GM12878 (cell line): ENCODE measurements around the gene MTTP. TPM values are rescaled to one million over a fixed set of nuclear protein-coding genes. Genes with fewer than 3 reads are reported as not detected.

Experiments
- ATAC-seq: fragments of 200-7000 bp; cut with Tn5 transposase; 3 replicates; pipeline ENCODE4 v1.9.1; 2020; ENCODE audit warnings: mild to moderate bottlenecking, moderate library complexity
- BruUV-seq: library from RNA; stranded (reverse); fragments of 400-500 nt; replicated peaks from 2 replicates; lab custom pipeline; 2021; lab: Mats Ljungman, UMichigan
- CTCF ChIA-PET: fragments of 300-600 bp; sonication (Branson Sonifier 250); formaldehyde crosslinking; extraction: SDS; loops from one replicate; lab custom pipeline; 2021; ENCODE audit warnings: inconsistent platforms; lab: Yijun Ruan, JAX
- POLR2A ChIA-PET: fragments of 350-600 bp; formaldehyde crosslinking; extraction: SDS; loops from one replicate; lab custom pipeline; 2021; ENCODE audit warnings: inconsistent platforms; lab: Charles Lee
- RAD21 ChIA-PET: fragments of 300-600 bp; sonication (Branson Sonifier 250); formaldehyde crosslinking; loops from one replicate; lab custom pipeline; 2023; ENCODE audit warnings: antibody characterized with exemption; ENCODE audit not compliant: unreplicated experiment; lab: Charles Lee
- SMC1A ChIA-PET: fragments of 300-600 bp; sonication (Branson Sonifier 250); formaldehyde crosslinking; loops from one replicate; lab custom pipeline; 2023; ENCODE audit not compliant: unreplicated experiment, uncharacterized antibody; lab: Charles Lee
- DNase-seq: peaks from one replicate; pipeline ENCODE4 v3.0.0-alpha.2; 2011; ENCODE audit warnings: low read depth, low spot score
- FAIRE-seq: peaks from 3 replicates; lab custom pipeline; 2011; peaks lifted over from hg19 to GRCh38; lab: Jason Lieb, UNC
- H2AFZ ChIP-seq: 2 replicates; pipeline ENCODE4 v1.6.0; 2011; ENCODE audit warnings: low read depth, low read length, control low read depth; ENCODE audit not compliant: control insufficient read depth
- H3K27ac ChIP-seq: 2 replicates; pipeline ENCODE4 v1.5.1; 2011; ENCODE audit warnings: control low read depth; ENCODE audit not compliant: control insufficient read depth, insufficient read depth
- H3K27me3 ChIP-seq, 2 experiments: replicated peaks in 1 of 2; 2 replicates each; pipeline versions ENCODE4 v1.6.0 to v1.6.1; 2011; ENCODE audit warnings: low read length in 1 of 2; ENCODE audit not compliant: control insufficient read depth in 2 of 2, insufficient read depth in 2 of 2
- H3K36me3 ChIP-seq, 2 experiments: 2 replicates each; pipeline ENCODE4 v1.5.1; 2011; ENCODE audit warnings: low read length in 1 of 2; ENCODE audit not compliant: control insufficient read depth in 2 of 2, insufficient read depth in 2 of 2
- H3K4me1 ChIP-seq: 2 replicates; pipeline ENCODE4 v1.6.1; 2011; ENCODE audit warnings: mild to moderate bottlenecking, low read length, moderate library complexity, mixed read lengths; ENCODE audit not compliant: control insufficient read depth, insufficient read depth
- H3K4me2 ChIP-seq: 2 replicates; pipeline ENCODE4 v1.6.0; 2011; ENCODE audit warnings: control low read depth; ENCODE audit not compliant: control insufficient read depth, insufficient read depth
- H3K4me3 ChIP-seq: fragments of 200-600 bp; sonication (generic); 2 replicates; pipeline ENCODE4 v1.5.1; 2016
- H3K79me2 ChIP-seq: 2 replicates; pipeline ENCODE4 v1.6.0; 2011; ENCODE audit warnings: low read length; ENCODE audit not compliant: control insufficient read depth, insufficient read depth
- H3K9ac ChIP-seq: 2 replicates; pipeline ENCODE4 v1.8.0; 2011; ENCODE audit warnings: low read length, control low read depth, mixed read lengths; ENCODE audit not compliant: control insufficient read depth, insufficient read depth
- H3K9me3 ChIP-seq: replicated peaks from 3 replicates; pipeline ENCODE4 v1.5.1; 2011; ENCODE audit warnings: mild to moderate bottlenecking, low read length; ENCODE audit not compliant: control insufficient read depth, insufficient read depth
- H4K20me1 ChIP-seq: 2 replicates; pipeline ENCODE4 v1.6.0; 2011; ENCODE audit not compliant: control insufficient read depth, insufficient read depth
- EZH2 ChIP-seq: IDR thresholded peaks from 2 replicates; pipeline ENCODE4 v1.6.1; 2012; ENCODE audit warnings: low read depth, mild to moderate bottlenecking, control low read depth, inconsistent platforms, low read length, borderline replicate concordance; ENCODE audit not compliant: control insufficient read depth
- NFYB ChIP-seq: IDR thresholded peaks from 2 replicates; pipeline ENCODE4 v1.6.1; 2011; ENCODE audit warnings: low read depth, mild to moderate bottlenecking, low read length, improper control_type of control experiment, moderate library complexity; ENCODE audit not compliant: insufficient read depth
- POU2F2 ChIP-seq: IDR thresholded peaks from 3 replicates; pipeline ENCODE4 v1.6.1; 2011; ENCODE audit warnings: low read depth, mild to moderate bottlenecking, low read length, borderline replicate concordance
- STAT3 ChIP-seq: IDR thresholded peaks from 2 replicates; pipeline ENCODE4 v1.6.1; 2011; ENCODE audit warnings: low read depth, low read length, improper control_type of control experiment
- TAF1 ChIP-seq: IDR thresholded peaks from 2 replicates; pipeline ENCODE4 v1.6.1; 2011; ENCODE audit warnings: mild to moderate bottlenecking, low read depth, low read length, borderline replicate concordance
- ZBTB11 ChIP-seq: fragments of 450-650 bp; formaldehyde crosslinking; IDR thresholded peaks from 2 replicates; pipeline ENCODE4 v1.5.0; 2022; ENCODE audit warnings: mild to moderate bottlenecking, missing genetic modification characterization
- ZNF274 ChIP-seq: IDR thresholded peaks from one replicate; pipeline ENCODE4 v1.8.0; 2011; ENCODE audit not compliant: insufficient read length, insufficient read depth
- WGBS: methylation state at CpG from one replicate; pipeline ENCODE4 v1.1.6; 2016; ENCODE audit warnings: low lambda C conversion rate; ENCODE audit not compliant: insufficient replicate concordance, insufficient coverage; ENCODE audit errors: missing lambda C conversion rate; 5-methylcytosine and 5-hydroxymethylcytosine counted together
- in situ Hi-C: fragments of 300-500 bp; cut with MboI; formaldehyde crosslinking; loops from 9 replicates; pipeline ENCODE4 v1.14.3; 2018; ENCODE audit warnings: mixed read lengths
- intact Hi-C: fragments of 100-400 bp; cut with micrococcal nuclease; formaldehyde crosslinking; loops from one replicate; pipeline ENCODE4 v1.14.2; 2022; ENCODE audit not compliant: unreplicated experiment
- polyA plus RNA-seq, 11 experiments: library from polyadenylated mRNA; depleted of rRNA in 4 of 11; unstranded in 6 of 11; stranded (reverse) in 5 of 11; fragments of >200 nt; fragmentation: Nextera tagmentation in 4 of 11; fragmentation: Illumina TruSeq in 1 of 11; extraction: Ambion mirVana in 4 of 11; extraction: Trizol in 1 of 11; gene quantifications; 1 replicate in 1 of 11; 2 replicates in 10 of 11; pipeline versions ENCODE4 v1.2.1 to v1.2.3, GENCODE V29; 2011 to 2016; ENCODE audit warnings: inconsistent platforms in 2 of 11, missing spikeins in 2 of 11, low read depth in 1 of 11
- total RNA-seq, 4 experiments: library from RNA; depleted of rRNA in 3 of 4; stranded (reverse); fragments of >200 nt in 3 of 4; fragmentation: Illumina TruSeq in 1 of 4; extraction: Trizol in 1 of 4; gene quantifications; 2 replicates each; pipeline versions ENCODE4 v1.2.1 to v1.2.3, GENCODE V29; 2013 to 2021
- TF ChIP-seq, protein P1 (sequence below): IDR thresholded peaks from 2 replicates; pipeline ENCODE4 v1.6.1; 2011; ENCODE audit warnings: low read depth, low read length, improper control_type of control experiment, borderline replicate concordance
- TF ChIP-seq, protein P2 (sequence below): fragments of 450-650 bp; IDR thresholded peaks from 2 replicates; pipeline ENCODE4 v1.6.1; 2017; ENCODE audit warnings: antibody characterized with exemption, mild to moderate bottlenecking, moderate library complexity

MTTP gene
- total and polyA plus RNA-seq, 10 of the 15 experiments (the other 5 are each of a cell fraction or from before 2014, with no cell fraction given), result 0.08 to 2.2 (median 0.21) TPM; not detected in 1

DNA sequence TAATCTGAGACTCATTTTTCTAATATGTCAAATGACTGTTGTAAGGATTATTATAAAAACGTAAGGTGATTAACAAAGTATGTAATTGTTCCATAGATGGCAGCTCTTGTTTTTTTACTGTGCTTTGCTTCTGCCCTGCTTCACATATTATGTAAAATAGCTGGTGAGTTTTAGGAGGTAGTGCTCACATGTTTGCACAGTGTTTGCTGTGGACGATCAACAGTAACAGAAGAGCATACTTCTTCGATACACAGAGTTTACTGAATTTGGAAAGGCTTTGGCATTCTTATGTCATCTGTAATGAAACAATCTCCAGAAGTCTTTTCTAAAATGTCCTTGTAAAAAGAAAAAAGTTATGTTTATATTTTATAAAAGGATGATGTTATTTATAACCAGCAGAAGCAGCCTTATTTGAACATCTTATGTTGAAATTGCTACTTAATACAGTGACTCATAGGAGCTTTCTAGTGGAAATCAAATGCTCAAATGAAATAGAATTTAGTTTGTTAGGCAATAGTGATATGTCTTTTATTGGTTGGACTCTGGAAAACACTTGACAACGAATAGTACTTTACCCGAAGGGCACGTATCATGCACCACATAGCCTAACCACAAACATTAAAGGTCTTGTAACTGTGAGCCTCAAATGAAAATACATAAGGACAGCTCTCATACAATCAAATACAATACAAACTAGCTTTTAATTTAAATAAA lies 1.9 kb upstream of the MTTP start:
- intact Hi-C loops, result no loop called here
- no peaks in the 10 kb centered on the region for H3K79me2 ChIP-seq
- no peak for TF ChIP-seq STAT3
- TF ChIP-seq EZH2, result no peak
- TF ChIP-seq, protein P1, sequence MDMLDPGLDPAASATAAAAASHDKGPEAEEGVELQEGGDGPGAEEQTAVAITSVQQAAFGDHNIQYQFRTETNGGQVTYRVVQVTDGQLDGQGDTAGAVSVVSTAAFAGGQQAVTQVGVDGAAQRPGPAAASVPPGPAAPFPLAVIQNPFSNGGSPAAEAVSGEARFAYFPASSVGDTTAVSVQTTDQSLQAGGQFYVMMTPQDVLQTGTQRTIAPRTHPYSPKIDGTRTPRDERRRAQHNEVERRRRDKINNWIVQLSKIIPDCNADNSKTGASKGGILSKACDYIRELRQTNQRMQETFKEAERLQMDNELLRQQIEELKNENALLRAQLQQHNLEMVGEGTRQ, result no peak
- no peak for TF ChIP-seq POU2F2
- TF ChIP-seq, protein P2, sequence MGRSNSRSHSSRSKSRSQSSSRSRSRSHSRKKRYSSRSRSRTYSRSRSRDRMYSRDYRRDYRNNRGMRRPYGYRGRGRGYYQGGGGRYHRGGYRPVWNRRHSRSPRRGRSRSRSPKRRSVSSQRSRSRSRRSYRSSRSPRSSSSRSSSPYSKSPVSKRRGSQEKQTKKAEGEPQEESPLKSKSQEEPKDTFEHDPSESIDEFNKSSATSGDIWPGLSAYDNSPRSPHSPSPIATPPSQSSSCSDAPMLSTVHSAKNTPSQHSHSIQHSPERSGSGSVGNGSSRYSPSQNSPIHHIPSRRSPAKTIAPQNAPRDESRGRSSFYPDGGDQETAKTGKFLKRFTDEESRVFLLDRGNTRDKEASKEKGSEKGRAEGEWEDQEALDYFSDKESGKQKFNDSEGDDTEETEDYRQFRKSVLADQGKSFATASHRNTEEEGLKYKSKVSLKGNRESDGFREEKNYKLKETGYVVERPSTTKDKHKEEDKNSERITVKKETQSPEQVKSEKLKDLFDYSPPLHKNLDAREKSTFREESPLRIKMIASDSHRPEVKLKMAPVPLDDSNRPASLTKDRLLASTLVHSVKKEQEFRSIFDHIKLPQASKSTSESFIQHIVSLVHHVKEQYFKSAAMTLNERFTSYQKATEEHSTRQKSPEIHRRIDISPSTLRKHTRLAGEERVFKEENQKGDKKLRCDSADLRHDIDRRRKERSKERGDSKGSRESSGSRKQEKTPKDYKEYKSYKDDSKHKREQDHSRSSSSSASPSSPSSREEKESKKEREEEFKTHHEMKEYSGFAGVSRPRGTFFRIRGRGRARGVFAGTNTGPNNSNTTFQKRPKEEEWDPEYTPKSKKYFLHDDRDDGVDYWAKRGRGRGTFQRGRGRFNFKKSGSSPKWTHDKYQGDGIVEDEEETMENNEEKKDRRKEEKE, result no peak
- no peak for TF ChIP-seq NFYB
- no peak for TF ChIP-seq TAF1
- no peak for TF ChIP-seq ZBTB11 (CRISPR knock-in tag)
- TF ChIP-seq ZNF274, result no peak
- BruUV-seq, result no TSS peak
- ATAC-seq, result no peak
- no peak overlapping the region for H3K27ac ChIP-seq
- H2AFZ ChIP-seq, result no peak overlapping the region
- no peak overlapping the region for H3K9ac ChIP-seq
- H3K27me3 ChIP-seq, result no peaks in the 10 kb centered on the region
- H3K4me1 ChIP-seq, result peaks cover 7% of the 10 kb centered on the region
- POLR2A ChIA-PET, result interaction anchor here (0.6 to 0.8 kb wide), 3 partner anchors 9 to 1055 kb away, joined by 3 to 7 read pairs (median 4); partner anchors contain the start of gene TRMT10A
- 65% methylated on average over 6 of the region's 6 CpGs for WGBS
- SMC1A ChIA-PET, result interaction anchor here (1.0 to 1.4 kb wide), 6 partner anchors 22 to 340 kb away, joined by 3 to 4 read pairs (median 4); no protein-coding TSS in a partner anchor
- no peaks in the 10 kb centered on the region for H3K9me3 ChIP-seq
- no peaks in the 10 kb centered on the region for H4K20me1 ChIP-seq
- no peaks in the 10 kb centered on the region for H3K36me3 ChIP-seq
- CTCF ChIA-PET, result interaction anchor here (0.8 to 1.3 kb wide), 5 partner anchors 9 to 314 kb away, joined by 3 to 5 read pairs (median 3); partner anchors contain the start of gene TRMT10A
- in situ Hi-C loops, result no loop called here
- RAD21 ChIA-PET, result interaction anchor here (0.8 to 1.5 kb wide), 3 partner anchors 9 to 235 kb away, joined by 4 to 11 read pairs (median 5); partner anchors contain the start of gene TRMT10A
- no peak for FAIRE-seq
- no peak for DNase-seq
- H3K4me2 ChIP-seq, result no peak overlapping the region
- H3K4me3 ChIP-seq, result no peak overlapping the region
